Inflammatory macrophage treated with lipopolysaccharide for 4 hours (primary cell): Measurements from ENCODE around the gene GNB1L.
"Not testable (repeated sequence)": the region's sequence is repeated elsewhere in the genome, so short reads cannot be mapped to it uniquely, and the experiment has no call there.

Source experiments
- DNase-seq: peaks from one replicate; pipeline ENCODE4 v3.0.0-alpha.2; 2020

The GNB1L gene

DNA sequence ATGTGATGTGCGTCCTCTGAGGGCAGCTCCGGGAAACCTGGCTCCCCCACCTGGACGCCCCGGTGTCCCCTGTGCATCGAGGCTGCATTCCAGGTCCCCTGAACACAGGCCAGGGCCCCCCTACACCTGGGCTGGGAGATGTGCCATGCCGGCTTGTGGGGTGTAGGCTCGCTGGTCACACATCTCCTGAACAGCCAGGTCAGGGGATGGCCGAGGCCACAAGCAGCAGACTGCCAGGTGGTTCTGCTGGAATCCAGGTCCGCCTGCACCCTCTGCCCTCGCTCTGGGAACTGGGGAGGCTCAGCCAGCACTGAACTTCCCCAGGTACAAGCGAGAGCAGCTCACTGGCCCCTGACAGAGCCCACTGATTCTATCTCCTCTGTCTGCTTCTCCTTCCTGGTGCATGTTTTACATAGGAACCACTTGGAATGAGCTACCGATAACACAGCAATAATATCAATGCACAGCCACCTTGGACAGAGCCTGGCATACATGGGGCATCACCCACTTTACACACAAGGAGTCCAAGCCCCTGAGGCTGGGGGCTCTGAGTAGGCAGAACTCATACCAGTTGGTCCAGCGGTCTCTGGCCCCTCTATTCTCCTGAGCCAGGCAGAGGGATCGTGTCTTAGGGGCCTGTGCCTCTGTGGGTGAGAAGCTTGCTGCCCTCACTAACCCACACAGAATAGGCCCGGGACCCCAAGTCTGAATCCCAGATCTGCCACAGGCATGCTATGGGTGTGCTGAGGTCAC is 47.3 kb downstream of the GNB1L start:
- DNase-seq: no peak

DNA sequence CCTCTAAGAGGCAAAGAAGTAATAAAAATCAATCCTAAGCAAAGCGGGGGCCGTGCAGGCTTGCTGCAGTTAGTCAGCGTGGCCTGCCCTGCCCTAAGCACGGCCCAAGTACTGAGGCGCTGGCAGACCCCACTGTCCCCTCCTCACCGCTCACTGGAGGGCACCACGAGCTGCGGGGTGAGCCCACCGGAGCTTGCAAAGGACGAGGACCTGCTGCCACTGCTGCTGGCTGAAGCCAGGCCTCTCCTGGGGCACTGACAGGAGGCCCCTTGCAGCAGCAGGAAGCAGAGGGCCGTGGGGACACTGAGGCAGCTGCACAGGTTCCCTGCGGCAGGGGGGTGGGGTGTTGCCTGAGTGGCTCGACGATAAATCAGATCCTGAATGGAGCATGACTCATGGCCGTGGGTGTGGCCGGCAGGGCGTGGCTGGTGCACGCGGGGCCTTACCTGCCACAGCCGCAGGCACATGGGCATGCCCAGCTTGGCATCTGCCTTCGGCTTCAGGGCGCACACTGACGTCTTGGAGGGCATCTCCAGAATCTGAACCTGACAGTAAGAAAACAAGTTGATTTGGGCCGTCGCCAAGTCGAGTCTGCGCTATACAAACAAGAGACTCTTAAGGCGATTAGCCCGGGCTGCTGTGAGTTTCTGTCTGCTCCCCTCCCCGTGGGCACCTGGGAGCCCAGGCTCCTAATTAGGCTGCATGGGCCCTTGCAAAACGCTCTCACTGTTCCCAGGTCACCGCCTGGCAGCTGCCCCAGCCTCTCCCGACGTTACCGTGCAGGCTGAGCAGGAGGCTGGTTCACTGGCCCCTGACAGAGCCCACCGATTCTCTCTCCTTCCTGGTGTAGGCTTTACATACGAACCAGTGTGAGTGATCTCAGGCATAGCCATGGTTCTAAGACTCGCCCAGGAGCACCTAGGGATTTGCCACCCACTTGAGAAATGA is 48.2 kb downstream of the GNB1L start:
- DNase-seq: no peak

DNA sequence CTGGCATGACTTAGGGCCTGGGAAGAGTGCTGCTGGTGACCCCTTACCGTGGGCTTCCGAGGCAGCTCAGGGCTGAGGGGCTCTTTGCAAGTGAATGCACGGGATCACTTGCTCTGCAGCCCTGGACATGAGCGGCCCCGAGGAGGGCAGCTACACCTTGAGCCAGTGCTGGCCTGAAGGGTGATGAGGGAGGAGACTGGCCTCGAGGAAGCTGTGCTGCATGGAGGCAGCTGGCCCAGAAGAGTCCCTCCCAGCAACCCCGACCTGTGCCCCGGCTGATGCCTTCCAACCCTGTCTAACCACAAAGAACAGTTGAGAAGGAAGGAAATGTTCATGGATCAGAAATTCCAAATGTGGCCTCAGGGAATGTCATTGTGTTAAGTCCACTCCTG is 48.9 kb downstream of the GNB1L start:
- DNase-seq: no peak

DNA sequence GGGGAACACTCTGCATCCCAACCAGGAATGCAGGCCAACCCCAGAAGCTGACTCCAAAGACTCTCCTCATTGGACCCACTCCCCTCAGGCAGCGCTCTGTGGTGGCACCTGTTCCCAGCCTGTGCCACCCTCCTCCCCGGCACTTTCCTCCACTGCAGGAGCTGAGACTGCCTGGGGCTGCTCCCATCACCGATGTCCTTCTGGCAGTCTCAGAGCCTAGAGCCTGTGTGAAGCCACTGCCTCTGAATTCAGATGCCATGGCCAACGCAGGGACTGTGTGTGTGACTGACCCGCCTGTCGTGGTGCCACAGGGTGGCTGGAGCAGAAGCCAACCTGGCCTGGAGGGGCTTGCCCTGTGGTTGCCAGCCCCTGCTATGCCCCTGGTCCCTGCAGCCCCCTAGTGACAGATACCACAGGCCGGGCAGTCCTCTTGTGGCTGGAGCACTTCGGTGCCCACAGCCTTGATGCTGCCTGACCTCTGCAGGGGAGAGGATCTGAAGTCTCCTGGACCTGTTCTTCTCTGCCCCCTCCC is 50.9 kb downstream of the GNB1L start:
- no peak for DNase-seq

DNA sequence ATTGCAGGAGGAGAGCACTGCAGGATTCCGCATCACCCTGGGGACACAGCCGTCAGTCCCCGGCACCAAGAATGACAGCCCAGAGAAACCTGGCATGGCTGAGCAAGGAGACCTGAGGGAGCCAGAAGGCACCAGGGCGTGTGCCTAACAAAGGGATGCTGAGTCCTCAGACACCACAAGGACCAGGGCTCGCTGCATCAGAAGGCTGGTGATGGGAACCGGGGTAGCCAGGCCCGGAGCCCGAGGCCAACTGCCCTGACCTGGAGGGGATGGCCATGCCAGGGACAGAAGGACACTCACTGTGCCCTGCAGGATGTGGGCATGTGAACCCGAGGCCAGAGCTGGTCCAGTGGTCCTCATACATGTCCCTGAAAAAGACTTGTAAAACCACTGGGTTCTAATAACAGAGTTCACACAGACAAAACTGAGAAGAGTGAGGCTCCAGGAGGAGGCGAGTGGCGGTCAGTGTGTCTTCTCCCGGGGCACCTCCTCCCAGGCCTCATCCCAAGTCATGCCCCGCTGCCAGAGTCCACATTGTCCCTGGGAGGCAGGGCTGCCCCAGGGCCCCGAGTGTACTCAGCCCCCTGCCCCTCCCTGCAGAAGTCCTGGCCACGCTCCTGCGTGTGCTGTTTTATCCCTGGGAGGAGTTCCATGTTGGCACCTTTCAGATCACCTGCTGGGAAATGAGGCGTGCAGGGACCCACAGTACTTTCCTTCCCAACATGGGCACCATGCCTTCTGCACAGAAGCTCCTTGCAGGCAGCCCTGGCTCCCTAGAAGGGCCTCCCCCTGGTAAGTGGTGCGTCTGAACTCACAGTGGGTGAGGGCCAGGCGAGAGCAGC is 51.6 kb downstream of the GNB1L start:
- no peak for DNase-seq

DNA sequence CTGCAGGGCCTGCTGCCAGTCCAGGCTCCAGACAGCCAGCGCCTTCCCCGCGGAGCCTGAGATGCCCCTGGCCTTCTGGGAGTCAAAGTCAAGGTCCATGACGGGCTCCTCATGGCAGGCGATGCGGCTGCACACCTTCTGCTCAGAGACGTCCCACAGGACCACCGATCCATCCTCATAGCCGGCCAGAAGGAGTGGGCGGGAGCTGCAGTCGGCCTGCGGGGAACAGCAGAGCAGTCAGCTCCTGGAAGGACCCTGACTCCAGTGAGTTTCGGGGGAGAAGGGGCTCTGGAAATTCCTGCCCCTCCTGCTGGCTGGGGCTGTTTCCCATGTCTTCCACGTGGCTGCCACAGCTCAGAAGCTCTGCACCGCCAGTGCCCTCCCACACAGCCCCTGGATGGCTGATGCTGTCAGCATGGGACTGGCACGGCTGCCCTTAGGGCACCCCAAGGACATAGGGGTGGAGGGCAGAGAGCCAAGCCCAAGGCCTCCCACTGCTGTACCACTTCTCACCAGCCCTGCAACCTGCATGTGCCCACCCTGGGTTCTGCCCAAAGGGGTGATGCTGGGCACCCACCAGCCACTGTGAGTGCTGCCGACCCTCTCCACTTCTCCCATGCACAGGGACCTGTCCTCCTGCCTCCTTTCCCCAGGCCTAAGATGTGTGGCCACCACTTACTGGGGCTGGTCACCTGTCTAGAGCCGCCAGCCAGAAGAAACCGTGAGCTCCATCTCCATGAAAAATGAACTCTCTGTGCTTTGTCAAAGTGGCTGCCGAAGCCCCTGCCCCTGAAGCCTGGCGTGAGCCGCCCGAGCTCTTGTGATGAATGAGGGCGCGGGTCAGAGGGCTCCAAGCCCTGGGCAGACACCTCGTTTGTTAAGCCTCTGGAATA is 52.4 kb downstream of the GNB1L start:
- no peak for DNase-seq

DNA sequence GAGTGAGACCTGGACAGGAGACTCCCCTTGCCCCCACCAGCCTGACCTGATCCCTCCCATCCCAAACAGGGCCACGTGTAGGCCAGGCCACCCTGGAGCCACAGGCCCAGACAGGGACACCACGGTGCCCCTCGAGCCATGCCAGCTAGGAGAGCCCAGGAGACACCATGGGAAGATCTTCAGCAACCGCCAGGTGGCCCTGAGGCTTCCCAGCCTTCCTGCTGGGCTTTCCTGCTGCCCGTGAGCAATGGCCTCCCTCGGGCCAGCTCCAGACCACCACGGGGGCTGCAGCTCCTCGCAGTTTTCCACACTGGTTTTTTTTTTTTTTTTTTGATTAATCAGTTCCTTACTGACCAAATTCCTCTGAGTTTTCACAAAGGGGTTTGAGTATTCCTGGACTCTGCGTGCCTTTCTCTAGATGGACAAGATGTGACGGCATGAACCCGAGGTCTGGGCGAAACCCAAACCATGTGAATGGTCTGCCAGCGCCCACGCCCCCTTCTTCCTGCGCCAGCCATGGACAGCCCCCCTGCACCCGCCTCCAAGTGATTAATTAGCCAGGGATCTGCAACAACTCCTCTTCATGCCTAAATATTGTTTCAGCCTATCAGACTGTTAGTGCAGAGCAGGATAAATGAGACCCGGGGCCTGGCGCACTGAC is 53.2 kb downstream of the GNB1L start:
- DNase-seq: no peak

DNA sequence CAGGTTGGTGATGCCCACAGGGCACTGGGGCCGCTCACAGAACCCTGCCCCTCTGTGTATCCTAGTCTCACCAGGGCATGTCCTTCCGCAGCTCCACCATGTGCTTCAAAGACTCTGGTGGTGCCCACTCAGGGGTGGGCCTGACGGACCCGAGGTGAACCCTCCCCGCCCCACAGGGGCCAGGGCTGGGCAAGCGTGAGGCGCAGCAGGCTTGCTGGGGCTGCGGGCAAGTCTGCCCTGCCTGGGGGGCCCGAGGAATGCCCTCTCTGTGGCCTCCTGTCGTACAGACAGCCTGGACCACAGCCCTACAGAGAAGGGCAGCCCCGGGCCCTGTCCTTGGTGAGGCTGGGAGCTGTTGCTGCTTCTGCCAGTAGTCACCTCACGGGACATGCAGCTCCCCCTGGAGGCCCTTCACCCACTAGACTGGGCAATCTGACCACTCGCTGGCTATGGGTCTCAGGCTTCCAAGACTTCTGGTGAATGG is 53.9 kb downstream of the GNB1L start:
- DNase-seq: no peak

DNA sequence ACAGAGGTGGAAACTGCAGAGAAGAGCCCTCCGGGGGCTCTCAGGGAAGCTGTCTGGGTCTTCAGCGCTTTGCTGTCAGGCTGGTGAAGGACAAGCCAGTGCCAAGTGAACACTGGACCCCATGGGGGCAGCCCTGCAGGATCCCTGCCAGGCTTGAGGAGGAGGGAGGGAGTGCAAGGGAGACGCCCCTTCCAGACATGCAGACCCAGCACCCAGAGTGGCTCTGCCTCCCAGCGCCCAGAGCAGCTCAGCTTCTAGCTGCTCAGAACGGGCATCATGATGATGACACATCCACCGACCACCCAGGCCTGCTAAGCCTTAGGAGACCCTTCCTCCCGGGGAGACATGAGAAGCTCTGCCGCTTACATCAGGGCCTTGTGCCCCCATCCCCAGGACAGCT is 54.4 kb downstream of the GNB1L start:
- no peak for DNase-seq

DNA sequence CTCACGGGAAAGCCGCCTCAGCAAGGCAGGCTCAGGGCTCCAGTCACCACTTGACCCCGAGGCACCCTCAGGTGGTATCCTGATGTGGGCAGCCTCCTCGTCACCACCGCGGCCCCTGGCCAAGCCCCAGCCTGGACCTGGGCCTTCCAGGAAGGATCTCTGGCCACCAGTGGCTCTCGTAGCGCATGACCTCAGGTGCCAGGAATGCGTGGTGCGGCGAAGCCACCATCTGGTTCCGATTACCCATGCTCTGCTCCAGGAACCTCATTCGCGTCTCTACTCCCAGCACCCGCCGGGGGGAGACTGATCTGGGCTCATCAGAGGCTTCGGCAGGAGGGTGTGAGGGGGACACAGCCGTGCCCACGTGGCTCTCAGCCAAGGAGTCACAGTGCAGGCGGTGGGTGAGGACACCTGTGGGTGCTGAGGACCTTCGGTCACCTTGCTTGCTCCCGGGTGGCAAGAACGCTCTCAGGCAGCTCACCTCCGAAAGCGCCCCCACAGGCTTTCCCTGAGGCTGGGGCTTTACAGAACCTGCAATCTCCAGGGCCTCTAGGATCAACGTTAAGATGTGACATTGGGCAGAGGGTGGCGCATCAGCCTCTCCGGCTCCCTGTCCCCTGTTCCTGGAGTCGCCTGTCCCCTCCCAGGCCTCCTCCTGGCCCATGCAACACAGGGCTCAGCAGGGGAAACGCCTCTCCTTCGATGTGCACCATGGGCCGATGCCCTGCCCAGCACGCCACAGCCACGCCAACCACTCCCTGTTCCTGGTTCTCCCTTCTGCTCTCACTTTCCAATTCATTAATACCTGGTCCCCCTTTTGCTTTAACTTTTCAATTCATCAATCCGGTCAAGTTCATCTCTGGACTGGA is 55.1 kb downstream of the GNB1L start:
- no peak for DNase-seq

DNA sequence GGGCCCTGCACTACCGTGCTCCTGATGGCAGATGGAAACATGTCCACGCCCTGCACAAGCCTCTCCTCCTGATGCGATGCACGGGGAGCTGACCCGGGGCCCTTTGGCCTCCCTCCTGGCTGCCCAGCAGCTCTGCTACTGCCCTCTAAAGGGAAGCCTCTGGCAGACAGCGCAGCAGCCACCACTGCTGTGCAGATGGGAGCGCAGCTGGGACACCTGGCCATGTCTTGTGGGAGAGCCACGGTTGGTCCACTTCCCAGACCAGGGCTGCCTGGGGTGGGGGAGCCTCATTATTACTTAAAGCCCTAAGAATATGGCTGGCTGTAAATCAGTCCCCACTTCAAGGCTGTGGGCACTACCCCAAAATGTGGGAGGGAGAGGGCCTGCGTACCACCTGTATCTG is 55.8 kb downstream of the GNB1L start:
- no peak for DNase-seq

DNA sequence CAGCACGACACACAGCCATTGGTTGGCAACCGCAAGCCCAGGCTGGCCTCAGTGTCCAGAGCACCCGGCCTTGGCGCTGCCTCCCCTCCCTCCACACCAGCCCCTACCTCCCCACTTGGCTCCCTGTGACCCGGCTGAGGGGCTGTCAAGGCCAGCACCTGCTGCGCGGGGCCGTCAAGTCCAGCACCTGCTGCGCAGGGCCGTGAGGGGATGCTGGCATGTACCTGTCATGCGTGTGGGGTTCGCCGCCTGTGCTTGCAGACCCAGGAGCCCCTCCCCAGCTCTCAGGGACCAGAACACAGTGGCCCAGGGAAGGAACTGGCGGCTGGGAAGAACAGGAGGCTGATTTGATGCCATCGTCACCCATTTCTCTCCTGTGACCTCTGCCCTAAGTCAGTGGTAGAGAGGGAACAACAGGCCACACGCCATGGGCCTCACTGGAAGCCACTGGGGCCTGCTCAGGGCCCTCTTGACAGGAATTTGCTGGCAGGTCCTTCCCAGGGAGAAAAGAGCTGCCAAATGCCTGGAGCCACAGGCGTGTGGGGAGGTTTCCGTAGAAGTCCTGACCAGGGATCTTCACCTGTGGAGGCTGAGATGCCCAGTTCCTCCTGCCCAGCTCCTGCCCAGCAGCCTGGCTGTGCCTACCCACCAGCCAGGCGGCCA is 56.5 kb downstream of the GNB1L start:
- DNase-seq: no peak

DNA sequence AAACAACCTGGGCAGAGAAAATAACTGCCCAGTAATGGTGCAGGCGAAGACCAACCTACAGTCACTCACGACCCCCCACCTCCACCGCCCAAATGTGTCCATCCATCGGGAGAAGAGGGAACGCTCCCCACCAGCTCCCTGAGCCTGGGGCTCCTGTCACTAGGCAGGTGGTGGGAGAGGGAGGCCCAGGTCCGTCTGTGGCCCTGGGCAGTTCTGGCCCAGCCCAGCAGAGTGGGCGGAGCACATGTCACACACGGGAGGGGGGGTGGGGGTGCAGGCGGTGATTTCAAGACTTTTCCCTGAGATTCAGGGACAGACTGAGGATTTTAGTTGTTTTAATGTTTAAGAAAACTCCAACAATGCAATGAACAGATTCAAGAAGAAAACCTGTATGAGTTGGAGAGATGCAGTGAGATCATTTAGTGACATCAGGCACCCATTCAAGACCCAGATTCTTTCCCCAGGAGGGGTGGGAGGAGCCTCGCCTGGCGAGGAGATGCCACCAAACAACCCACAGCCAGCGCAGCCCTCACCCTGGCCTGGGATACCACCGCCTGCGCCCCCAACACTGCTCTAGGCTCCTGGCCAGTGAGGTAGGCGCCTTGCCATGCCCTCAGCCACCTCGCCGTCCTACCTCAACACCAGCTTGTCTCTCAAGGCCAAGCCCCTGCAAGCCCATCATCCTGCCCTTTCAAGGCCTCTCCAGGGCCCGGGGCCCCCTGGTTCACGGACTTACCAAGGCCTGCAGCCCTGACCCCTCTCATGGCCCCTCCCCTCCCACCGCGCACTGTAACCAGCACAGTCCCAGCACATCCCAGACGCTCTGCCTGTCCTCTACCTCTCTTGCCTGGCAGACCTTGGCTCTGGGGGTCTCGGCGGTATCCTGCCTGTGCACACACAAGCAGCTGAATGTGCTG is 57.3 kb downstream of the GNB1L start:
- DNase-seq: no peak

DNA sequence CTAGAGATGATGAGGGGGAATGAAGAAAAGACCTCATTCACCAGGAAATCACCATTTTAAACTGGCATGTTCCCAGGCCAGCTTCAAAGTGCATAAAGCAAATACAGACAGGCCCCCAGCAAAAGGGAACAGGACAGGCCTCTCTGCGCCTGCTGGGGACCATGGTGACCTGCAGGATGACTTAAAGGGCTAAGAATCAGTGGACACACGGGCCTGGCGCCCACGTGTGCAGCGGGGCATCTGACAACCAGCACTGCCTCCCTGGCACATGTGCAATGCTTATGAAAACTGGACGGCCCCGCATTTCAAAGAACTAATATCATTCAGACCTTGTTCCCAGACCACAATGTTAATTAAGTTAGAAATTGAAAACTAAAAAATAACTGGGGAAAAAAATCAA is 58.5 kb downstream of the GNB1L start:
- no peak for DNase-seq

DNA sequence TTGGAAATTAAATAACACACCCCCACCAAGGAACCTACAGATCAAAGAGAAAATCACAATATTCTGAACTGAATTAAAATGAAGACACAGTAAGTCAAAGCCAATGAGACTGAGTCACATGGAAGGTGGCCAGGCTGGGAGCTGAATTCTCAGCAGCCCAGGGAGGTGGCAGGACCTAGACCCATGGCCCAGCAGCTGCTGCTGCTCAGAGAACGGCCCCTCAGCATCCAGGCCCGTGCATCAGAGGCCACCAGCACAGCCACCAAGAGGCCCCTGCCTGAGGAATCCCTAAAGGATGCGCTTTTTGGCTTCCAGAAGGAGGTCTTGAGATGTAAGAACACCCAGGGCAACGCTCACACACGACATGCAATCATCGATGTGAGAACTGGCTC is 59.1 kb downstream of the GNB1L start:
- DNase-seq: no peak

DNA sequence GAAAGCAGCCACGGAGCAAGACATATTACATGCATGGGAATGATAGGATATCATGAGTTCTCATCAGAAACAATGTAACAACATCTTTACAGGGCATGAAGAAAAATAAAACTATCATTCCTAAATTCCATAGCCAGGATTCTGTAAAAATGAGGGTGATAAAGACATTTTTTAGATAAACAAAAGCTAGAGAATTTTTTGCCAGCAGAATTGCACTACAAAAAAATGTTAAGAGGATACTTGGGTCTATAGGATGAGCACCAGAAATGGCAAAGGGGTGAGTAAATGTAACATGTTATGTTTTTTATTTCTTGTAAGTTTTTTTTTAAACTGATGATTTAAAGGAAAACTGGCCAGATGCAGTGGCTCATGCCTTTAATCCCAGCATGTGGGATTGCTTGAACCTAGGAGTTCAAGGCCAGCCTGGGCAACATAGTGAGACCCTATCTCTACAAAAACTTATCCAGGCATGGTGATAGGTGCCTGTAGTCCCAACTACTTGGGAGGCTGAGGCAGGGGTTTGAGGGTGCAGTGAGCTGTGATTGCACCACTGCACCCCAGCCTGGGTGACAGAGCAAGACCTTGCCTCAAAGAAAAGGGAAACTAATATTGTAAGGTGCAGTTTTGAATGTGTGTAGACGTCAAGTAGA is 60.9 kb downstream of the GNB1L start:
- no peak for DNase-seq

DNA sequence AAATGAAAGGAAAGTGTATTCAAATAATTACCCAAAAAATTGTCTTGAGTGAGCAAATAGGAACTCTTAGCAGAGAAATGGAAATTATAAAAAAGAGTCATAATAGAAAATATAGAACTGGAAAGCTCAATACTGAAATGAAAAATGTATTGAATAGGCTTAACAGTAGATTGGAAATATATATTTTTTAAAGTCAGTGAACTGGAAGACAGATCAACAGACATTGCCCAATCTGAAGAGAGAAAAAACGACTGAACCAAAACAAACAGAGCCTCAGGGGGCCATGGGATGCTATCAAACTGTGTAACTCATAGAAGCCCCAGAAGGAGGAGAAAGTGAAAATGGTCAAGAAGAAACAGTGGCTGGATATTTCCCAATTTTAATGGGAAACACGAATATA is 61.5 kb downstream of the GNB1L start:
- no peak for DNase-seq

DNA sequence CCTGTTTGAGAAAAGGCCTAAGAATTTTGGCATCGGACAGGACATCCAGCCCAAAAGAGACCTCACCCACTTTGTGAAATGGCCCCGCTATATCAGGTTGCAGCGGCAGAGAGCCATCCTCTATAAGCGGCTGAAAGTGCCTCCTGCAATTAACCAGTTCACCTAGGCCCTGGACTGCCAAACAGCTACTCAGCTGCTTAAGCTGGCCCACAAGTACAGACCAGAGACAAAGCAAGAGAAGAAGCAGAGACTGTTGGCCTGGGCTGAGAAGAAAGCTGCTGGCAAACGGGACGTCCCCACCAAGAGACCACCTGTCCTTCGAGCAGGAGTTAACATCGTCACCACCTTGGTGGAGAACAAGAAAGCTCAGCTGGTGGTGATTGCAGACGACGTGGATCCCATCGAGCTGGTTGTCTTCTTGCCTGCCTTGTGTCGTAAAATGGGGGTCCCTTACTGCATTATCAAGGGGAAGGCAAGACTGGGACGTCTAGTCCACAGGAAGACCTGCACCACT is 62.2 kb downstream of the GNB1L start:
- not testable (repeated sequence) for DNase-seq
